22Rv1 (cell line): ENCODE results near the gene CEACAM19.
"Not testable (repeated sequence)": the region's sequence is repeated elsewhere in the genome, so short reads cannot be mapped to it uniquely, and the experiment has no call there.

ENCODE experiments used
- H3K27ac ChIP-seq: fragments of 450-650 bp; 2 replicates; pipeline ENCODE4 v1.5.1; 2017
- ZFX ChIP-seq: fragments of 450-650 bp; IDR thresholded peaks from 2 replicates; pipeline ENCODE4 v1.6.1; 2017; ENCODE audit warnings: antibody characterized with exemption, borderline replicate concordance
- TF ChIP-seq, protein P1 (sequence below): fragments of 450-650 bp; IDR thresholded peaks from 2 replicates; pipeline ENCODE4 v1.5.1; 2017; ENCODE audit warnings: mild to moderate bottlenecking

CEACAM19 gene

DNA sequence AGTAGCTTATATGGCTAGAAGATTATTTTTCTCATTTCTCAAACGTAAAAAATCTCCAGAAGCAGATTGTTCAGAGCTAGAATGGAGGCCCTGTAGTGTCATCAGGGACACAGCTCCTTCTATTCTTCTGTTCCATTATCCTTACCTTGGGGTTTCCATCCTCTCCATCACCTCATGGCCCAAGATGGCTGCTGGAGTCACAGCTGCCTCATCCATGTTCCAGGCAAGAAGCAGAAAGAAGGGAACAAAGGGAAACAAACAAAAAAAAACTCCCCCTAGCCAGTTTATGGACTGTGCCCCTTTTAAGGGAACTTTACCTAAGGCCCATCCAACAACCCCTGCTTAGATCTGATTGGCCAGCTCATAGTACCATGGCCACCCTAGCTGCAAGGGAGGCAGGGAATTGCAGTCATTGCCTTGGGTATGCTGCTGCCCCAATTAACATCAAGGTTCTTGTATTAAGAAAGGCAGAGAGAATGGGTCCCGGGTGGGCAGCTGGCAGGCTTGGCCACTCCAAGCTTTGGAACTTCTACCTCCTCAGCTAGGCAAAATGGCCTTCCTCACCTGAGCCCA, 43.4 kb downstream of the CEACAM19 start:
- no peak overlapping the region for H3K27ac ChIP-seq
- TF ChIP-seq ZFX: no peak
- TF ChIP-seq, protein P1, sequence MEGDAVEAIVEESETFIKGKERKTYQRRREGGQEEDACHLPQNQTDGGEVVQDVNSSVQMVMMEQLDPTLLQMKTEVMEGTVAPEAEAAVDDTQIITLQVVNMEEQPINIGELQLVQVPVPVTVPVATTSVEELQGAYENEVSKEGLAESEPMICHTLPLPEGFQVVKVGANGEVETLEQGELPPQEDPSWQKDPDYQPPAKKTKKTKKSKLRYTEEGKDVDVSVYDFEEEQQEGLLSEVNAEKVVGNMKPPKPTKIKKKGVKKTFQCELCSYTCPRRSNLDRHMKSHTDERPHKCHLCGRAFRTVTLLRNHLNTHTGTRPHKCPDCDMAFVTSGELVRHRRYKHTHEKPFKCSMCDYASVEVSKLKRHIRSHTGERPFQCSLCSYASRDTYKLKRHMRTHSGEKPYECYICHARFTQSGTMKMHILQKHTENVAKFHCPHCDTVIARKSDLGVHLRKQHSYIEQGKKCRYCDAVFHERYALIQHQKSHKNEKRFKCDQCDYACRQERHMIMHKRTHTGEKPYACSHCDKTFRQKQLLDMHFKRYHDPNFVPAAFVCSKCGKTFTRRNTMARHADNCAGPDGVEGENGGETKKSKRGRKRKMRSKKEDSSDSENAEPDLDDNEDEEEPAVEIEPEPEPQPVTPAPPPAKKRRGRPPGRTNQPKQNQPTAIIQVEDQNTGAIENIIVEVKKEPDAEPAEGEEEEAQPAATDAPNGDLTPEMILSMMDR: no peak

DNA sequence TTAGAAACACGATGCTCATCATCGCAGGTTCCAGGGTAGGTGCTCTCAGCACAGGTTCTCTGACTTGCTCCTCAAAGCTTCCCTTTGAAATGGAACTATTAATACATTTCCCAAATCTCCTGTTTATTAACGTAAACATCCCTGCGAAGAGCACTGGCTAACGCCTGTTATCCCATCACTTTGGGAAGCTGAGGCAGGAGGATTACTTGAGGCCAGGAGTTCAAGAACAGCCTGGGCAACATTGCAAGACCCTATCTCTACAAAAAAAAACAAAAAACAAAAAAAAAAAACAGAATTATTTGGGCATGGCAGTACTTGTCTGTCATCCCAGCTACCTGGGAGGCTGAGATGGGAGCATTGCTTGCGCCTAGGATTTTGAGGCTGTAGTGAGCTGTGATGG, 46.3 kb downstream of the CEACAM19 start:
- no peak for TF ChIP-seq ZFX
- TF ChIP-seq, protein P1: no peak
- H3K27ac ChIP-seq: no peak overlapping the region

DNA sequence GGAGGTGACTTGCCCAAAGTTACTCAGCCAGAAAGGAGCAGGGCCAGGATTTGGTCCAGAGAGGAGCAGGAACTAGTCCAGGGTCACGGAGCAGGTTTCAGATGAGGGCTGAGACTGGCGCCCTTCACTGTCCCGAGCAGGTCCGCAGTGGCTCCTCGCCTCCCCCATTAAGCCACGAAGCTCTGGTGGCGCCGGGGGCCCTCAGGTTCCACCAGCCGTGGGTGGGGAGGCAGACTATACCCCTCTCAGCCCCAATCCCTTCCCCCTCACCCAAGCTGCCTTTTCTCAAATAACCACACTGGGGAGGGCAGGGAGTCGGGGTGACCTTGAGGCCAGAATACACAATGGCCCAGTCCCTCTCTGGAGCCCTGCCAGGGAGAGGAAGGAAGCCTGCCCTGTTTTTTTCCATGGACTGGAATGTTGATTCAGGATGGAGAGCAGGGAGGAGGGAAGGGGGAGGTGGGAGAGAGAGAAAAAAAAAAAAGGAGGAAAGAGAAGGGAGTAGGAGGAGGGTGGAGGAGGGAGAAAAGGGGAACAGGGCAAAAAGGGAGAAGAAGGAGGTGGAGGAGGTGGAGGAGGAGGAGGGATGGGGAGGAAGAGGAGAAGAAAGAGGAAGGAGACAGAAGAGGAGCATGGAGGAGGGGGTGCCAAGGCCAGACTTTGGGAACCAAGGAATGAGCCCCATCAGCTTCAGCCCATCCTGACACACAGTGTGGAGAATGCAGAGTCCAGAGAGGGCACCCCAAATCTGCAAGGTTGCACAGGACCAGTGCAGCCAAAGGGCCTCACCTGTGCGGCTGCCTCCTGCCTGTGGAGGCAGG, 47.4 kb downstream of the CEACAM19 start:
- TF ChIP-seq, protein P1: no peak
- TF ChIP-seq ZFX: no peak
- no peak overlapping the region for H3K27ac ChIP-seq

DNA sequence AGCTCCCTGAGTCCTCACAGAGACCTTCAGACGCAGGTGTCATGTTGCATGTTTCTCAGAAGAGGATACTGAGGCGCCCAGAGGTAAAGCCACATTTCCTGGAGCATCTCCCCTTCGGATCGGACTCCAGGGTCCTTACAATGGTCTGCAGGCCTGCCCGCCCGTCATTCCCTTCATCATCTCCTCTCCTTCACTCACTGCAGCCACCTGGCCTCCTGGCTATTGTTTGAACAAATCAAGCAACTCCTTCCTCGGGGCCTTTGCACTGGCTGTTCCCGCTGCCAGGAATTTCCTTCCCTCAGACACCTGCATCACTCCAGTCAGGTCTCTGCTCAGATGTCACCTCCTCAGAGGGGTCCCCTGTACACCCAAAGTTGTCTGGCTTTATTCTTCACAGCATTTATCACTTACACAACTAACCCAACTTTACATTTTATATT, 48.0 kb downstream of the CEACAM19 start:
- no peak overlapping the region for H3K27ac ChIP-seq
- TF ChIP-seq ZFX: no peak
- TF ChIP-seq, protein P1: no peak

DNA sequence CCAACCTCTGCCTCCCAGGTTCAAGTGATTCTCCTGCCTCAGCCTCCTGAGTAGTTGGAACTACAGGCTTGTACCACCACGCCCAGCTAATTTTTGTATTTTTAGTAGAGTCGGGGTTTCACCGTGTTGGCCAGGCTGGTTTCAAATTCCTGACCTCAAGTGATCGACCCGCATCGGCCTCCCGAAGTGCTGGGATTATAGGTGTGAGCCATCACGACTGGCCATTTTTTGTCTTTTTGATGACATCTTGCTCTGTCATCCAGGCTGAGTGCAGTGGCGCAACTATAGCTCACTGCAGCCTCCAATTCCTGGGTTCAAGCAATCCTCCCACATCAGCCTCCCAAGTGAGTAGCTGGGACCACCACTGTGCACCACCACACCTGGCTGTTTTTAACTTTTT, 49.1 kb downstream of the CEACAM19 start:
- H3K27ac ChIP-seq: not testable (repeated sequence)

DNA sequence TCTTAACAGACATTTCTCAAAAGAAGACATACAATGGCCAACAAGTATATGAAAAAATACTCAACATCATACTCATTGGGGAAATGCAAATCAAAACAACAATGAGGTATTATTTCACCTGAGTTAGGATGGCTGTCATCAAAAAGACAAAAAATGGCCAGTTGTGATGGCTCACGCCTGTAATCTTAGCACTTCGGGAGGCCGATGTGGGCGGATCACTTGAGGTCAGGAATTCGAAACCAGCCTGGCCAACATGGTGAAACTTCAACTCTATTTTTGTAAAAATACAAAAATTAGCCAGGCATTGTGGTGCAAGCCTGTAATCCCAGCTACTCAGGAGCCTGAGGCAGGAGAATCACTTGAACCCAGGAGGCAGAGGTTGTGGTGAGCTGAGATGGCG, 49.7 kb downstream of the CEACAM19 start:
- TF ChIP-seq, protein P1: no peak
- no peak for TF ChIP-seq ZFX
- no peak overlapping the region for H3K27ac ChIP-seq

DNA sequence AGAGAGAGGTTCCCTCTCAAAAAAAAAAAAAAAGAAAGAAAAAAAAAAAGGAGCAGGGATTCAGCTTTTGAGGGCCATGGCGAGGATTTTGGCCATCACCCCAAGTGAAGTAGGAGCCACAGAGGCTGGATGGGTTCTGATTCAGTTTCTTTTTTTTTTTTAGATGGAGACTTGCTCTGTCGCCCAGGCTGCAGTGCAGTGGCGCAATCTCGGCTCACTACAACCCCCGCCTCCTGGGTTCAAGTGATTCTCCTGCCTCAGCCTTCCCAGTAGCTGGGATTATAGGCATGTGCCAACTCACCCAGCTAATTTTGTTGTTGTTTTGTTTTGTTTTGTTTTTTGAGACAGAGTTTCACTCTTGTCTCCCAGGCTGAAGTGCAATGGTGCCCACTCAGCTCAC, 50.1 kb downstream of the CEACAM19 start:
- not testable (repeated sequence) for H3K27ac ChIP-seq

DNA sequence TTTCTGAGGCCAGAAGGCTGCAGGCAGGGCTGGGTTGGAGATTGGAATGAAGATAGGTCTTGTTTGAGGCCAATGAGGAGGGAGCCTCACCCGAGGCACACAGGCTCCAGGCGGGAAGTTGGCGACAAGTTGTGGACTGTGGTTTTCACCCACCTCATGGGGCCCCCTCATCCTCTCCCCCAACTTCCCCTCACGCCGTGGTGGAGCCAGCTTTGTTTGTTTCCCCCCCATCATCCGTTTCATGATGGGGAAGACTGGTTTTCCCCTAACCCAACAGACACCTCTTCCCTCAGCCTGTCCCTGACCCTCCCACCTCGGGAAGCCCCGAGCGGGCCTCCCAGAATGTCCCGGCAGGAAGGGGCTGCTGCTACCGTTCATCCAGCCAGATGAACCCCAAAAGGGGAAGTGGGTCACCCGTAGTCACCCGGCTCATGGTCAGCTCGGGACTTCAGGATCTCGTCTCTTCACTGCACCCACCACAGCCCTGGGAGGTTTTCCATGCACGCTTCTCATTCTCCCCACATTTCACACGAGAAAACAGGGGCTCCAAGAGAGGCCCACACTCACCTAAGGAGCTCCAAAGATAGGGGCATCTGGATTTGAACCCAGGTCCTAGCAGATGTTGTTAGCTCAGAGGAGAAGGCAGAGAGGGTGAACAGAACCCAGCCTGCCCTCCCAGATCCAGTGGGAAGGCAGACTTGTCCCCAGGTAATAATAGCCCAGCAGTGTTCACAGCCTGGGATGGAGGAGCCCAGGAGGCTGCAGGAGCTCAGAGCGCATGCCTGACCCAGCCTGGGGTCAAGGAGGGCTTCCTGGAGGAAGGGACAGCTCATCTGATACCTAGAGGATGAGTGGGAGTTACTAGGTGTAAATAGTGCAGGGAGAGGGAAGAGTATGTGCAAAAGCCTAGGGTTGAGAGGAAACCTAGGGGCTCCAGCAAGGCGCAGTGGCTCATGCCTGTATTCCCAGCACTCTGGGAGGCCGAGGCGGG, 51.1 kb downstream of the CEACAM19 start:
- TF ChIP-seq ZFX: no peak
- TF ChIP-seq, protein P1: no peak
- 0 out of 2 replicates have a peak overlapping the region, but pooled peaks have one; percentile 68 for H3K27ac ChIP-seq
